ENCODE measurements around the gene MRGPRD.

GRCh38 chr11:68935066-68935465 is 45.7 kb downstream of the MRGPRD start:
- no peak for TF ChIP-seq EP300 (IDR thresholded peaks at IDR 0.05)
- no peak for TF ChIP-seq POLR2A (IDR thresholded peaks at IDR 0.05)
- TF ChIP-seq CTCF (IDR thresholded peaks at IDR 0.05): no peak
